C4-2B (cell line): ENCODE data around the gene MKLN1.

Source experiments
- H3K27ac ChIP-seq: fragments of 450-650 bp; 2 replicates; pipeline ENCODE4 v1.5.1; 2017
- ZFX ChIP-seq: fragments of 450-650 bp; IDR thresholded peaks from 2 replicates; pipeline ENCODE4 v1.6.1; 2017
- TF ChIP-seq, protein P1 (sequence below): fragments of 450-650 bp; conservative IDR thresholded peaks from 2 replicates; pipeline ENCODE4 v1.5.1; 2017; ENCODE audit warnings: mild to moderate bottlenecking

MKLN1 gene

DNA sequence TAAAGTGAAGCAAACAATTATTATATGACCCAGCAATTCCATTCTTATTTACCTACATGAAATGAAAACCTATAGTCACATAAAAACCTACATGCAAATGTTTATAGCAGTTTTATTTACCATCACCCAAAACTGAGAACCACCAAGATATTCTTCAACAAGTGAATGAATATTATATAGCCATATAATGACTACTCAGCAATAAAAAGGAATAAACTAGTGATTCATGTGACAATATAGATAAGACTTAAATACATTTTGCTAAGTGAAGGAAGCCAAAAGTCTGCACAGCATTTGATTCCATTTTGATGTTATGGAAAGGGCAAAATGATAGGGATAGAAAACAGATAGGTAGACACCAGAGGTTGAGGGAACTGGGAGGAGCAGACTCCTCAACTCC lies 197.0 kb downstream of the MKLN1 start:
- TF ChIP-seq, protein P1, sequence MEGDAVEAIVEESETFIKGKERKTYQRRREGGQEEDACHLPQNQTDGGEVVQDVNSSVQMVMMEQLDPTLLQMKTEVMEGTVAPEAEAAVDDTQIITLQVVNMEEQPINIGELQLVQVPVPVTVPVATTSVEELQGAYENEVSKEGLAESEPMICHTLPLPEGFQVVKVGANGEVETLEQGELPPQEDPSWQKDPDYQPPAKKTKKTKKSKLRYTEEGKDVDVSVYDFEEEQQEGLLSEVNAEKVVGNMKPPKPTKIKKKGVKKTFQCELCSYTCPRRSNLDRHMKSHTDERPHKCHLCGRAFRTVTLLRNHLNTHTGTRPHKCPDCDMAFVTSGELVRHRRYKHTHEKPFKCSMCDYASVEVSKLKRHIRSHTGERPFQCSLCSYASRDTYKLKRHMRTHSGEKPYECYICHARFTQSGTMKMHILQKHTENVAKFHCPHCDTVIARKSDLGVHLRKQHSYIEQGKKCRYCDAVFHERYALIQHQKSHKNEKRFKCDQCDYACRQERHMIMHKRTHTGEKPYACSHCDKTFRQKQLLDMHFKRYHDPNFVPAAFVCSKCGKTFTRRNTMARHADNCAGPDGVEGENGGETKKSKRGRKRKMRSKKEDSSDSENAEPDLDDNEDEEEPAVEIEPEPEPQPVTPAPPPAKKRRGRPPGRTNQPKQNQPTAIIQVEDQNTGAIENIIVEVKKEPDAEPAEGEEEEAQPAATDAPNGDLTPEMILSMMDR: no peak
- TF ChIP-seq ZFX: no peak
- no peak overlapping the region for H3K27ac ChIP-seq

DNA sequence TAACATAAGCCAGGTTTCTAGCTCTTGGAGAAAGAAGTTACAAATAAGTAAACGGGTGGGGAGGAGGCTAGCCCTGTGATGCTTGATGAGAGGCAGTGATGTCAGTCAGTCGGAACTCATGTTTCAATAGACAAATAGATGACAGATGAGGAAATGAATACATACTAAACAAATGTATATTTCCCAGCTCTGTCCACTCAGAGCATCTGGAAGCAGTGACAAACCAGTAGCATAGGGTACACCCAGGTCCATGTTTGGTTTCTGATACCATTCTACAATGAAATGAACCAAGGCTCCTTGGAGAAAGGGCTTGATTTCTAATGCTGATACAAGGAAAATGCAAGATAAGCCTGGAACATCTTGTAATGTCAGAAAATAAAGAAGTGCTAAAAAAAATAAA lies 198.1 kb downstream of the MKLN1 start:
- TF ChIP-seq, protein P1: no peak
- TF ChIP-seq ZFX: no peak
- no peak overlapping the region for H3K27ac ChIP-seq

DNA sequence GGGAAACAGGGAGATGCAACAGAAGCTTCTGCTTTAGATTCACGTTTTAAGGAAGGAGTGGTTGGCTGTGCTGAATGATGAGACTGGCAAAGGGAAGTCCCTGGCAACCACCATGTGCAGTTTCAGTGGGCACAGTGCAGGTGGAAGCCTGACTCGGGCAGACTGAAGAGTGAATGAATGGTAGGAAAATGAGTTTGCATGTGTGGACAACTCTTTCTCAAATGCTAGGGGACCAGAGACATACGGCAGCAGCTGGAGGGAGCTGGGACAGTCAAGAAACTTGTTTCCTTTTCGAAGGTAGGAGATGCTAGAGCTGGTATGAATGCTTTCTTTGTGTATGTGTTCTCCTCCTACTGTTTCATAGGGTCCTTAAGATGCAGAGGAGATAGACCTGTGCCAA lies 199.8 kb downstream of the MKLN1 start:
- TF ChIP-seq, protein P1: no peak
- no peak for TF ChIP-seq ZFX
- H3K27ac ChIP-seq: no peak overlapping the region

DNA sequence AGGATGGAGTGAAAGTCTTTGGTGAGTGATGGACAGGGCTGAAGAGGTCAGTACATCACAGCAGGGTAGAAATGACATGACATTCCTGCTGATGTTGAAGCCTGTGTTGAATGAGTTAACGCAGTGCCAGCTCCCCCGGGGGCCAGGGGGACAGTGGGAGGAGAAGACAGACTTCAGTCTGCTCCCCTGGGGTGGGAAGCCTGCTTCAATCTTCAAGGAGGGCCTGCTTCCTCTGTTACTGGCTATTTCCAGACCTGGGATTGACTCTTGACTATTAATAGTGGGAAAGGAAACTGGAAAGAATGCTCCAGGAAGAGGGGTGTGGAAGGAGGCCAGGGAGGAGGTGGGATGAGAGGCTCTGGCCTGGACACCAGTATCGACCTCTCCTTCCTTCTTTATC lies 201.5 kb downstream of the MKLN1 start:
- no peak overlapping the region for H3K27ac ChIP-seq
- no peak for TF ChIP-seq ZFX
- TF ChIP-seq, protein P1: no peak

DNA sequence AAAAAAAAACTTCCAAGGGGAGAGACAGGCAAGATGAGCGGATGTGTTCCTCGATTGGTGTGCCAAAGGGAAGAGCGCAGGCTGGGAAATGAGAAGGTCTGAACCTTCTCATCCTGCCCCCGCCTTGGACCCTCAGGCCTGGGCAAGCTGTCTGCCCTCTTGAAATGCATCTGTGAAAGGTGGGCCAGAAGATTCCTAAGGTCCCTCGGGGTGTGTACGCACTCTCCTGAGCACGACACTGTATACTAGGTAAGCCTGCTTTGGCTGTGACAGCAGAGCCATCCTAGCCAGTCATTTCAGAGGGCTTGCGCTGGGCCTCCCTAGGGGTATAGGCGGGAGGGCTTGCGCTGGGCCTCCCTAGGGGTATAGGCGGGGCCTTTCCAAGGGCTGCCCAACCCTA lies 201.9 kb downstream of the MKLN1 start:
- TF ChIP-seq, protein P1: no peak
- H3K27ac ChIP-seq: no peak overlapping the region

DNA sequence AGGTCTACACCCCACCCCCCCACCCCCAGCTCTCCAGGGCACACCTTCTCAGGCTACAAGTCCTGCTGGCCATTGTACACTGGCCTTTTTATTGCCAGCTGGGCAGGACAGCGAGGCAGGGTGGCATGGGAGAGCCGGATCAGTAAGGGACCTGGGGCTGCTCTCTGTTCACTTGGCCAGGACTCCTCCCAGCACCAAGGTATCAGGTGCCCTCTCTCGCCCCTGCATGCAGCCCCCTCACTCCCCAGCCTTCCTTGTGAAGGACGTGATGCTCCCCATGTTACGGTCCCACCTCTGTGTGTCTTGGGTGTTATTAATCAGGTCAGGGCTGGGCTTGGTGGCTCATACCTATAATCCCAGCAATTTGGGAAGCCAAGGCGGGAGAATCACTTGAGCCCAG lies 202.5 kb downstream of the MKLN1 start:
- no peak overlapping the region for H3K27ac ChIP-seq
- TF ChIP-seq, protein P1: no peak
- no peak for TF ChIP-seq ZFX

DNA sequence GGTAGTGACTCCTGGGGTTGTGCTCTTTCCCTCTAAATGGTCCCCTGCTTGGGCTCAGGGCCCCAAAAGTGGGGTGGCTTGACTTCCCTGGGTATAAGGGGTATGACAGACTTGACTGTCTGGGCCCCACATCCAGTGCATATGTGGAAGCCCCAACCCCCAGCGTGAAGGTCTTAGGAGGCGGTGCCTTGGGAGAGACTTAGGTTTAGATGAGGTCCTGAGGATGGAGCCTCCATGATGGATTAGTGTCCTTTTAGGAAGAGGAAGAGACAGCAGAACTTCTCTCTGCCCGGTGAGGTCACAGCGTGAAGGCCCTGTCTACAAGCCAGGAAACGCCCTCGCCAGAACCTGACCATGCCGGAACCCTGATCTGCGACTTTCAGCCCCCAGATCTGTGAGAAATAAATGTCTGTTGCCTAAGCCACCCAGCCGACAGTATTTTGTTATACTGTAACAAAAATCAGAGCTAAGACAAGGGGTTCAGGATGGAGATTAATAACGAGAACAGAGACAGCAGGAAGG lies 205.0 kb downstream of the MKLN1 start:
- no peak for TF ChIP-seq ZFX
- TF ChIP-seq, protein P1: no peak
- H3K27ac ChIP-seq: no peak overlapping the region
